HEK293T (cell line): Measurements from ENCODE around the gene NETO2.

Experiments
- CTCF ChIA-PET: fragments of 350-600 bp; formaldehyde crosslinking; extraction: SDS; loops from one replicate; lab custom pipeline; 2021; ENCODE audit warnings: antibody characterized with exemption, inconsistent platforms; lab: Yijun Ruan, JAX
- POLR2A ChIA-PET: fragments of 350-600 bp; formaldehyde crosslinking; extraction: SDS; loops from one replicate; lab custom pipeline; 2020; ENCODE audit warnings: antibody characterized with exemption, inconsistent platforms; lab: Yijun Ruan, JAX
- DNase-seq: peaks from one replicate; pipeline ENCODE4 v3.0.0; 2012; ENCODE audit warnings: mixed read lengths; ENCODE audit errors: extremely low spot score
- ARNT ChIP-seq: fragments of 450-650 bp; IDR thresholded peaks from 2 replicates; pipeline ENCODE4 v1.6.1; 2017; ENCODE audit warnings: mild to moderate bottlenecking
- BHLHE40 ChIP-seq: fragments of 450-650 bp; IDR thresholded peaks from 2 replicates; pipeline ENCODE4 v1.6.1; 2016; ENCODE audit warnings: mild to moderate bottlenecking, moderate library complexity, borderline replicate concordance
- CTBP1 ChIP-seq: fragments of 450-650 bp; IDR thresholded peaks from 2 replicates; pipeline ENCODE4 v1.6.1; 2016; ENCODE audit warnings: borderline replicate concordance
- ELF4 ChIP-seq: fragments of 450-650 bp; IDR thresholded peaks from 2 replicates; pipeline ENCODE4 v1.6.1; 2017; ENCODE audit warnings: antibody characterized with exemption
- FOXA1 ChIP-seq: fragments of 450-650 bp; IDR thresholded peaks from 2 replicates; pipeline ENCODE4 v1.6.1; 2016; ENCODE audit warnings: mild to moderate bottlenecking
- FOXK2 ChIP-seq: fragments of 450-650 bp; IDR thresholded peaks from 2 replicates; pipeline ENCODE4 v1.6.1; 2016; ENCODE audit warnings: mild to moderate bottlenecking
- FOXM1 ChIP-seq: fragments of 450-650 bp; IDR thresholded peaks from 2 replicates; pipeline ENCODE4 v1.6.1; 2017; ENCODE audit warnings: mild to moderate bottlenecking, borderline replicate concordance
- HDGF ChIP-seq: fragments of 450-650 bp; IDR thresholded peaks from 2 replicates; pipeline ENCODE4 v1.6.1; 2017; ENCODE audit warnings: antibody characterized with exemption, borderline replicate concordance
- L3MBTL2 ChIP-seq: fragments of 450-650 bp; conservative IDR thresholded peaks from 2 replicates; pipeline ENCODE4 v1.6.1; 2016; ENCODE audit warnings: mild to moderate bottlenecking
- LEF1 ChIP-seq: fragments of 450-650 bp; IDR thresholded peaks from 2 replicates; pipeline ENCODE4 v1.6.1; 2017; ENCODE audit warnings: mild to moderate bottlenecking, borderline replicate concordance
- NFRKB ChIP-seq: fragments of 450-650 bp; IDR thresholded peaks from 2 replicates; pipeline ENCODE4 v1.6.1; 2016; ENCODE audit warnings: mild to moderate bottlenecking, moderate library complexity
- SP1 ChIP-seq: fragments of 450-650 bp; IDR thresholded peaks from 2 replicates; pipeline ENCODE4 v1.6.1; 2017
- SUZ12 ChIP-seq: fragments of 450-650 bp; IDR thresholded peaks from 2 replicates; pipeline ENCODE4 v1.6.1; 2016; ENCODE audit warnings: mild to moderate bottlenecking
- TARDBP ChIP-seq: fragments of 450-650 bp; IDR thresholded peaks from 2 replicates; pipeline ENCODE4 v1.6.1; 2016
- ZNF384 ChIP-seq: fragments of 450-650 bp; IDR thresholded peaks from 2 replicates; pipeline ENCODE4 v1.6.1; 2016
- TF ChIP-seq, protein P1 (sequence below): fragments of 450-650 bp; IDR thresholded peaks from 2 replicates; pipeline ENCODE4 v1.6.1; 2016

The NETO2 gene

DNA sequence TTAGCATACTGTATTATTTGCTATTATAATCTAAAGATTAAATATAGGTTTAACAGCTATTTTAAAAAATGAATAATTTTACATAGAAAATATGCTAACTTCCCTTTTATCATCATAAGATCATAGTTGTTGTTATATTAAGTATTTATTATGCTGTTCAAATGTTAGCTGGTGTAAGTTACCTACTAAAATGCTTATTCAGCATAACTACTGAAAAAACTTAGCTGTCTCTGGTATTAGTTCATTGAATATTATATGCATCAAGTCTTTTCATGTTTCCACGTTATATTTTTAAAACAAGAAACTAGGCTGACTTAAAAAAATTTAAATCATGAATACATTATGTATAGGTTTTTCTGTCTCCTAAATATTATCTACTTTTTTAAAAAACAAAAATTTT lies 62.6 kb downstream of the NETO2 start:
- ChIA-PET CTCF (no interaction called here), POLR2A (no interaction called here)
- no peak for TF ChIP-seq NFRKB
- TF ChIP-seq, protein P1, sequence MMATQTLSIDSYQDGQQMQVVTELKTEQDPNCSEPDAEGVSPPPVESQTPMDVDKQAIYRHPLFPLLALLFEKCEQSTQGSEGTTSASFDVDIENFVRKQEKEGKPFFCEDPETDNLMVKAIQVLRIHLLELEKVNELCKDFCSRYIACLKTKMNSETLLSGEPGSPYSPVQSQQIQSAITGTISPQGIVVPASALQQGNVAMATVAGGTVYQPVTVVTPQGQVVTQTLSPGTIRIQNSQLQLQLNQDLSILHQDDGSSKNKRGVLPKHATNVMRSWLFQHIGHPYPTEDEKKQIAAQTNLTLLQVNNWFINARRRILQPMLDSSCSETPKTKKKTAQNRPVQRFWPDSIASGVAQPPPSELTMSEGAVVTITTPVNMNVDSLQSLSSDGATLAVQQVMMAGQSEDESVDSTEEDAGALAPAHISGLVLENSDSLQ, result no peak
- TF ChIP-seq ZNF384, result no peak
- TF ChIP-seq CTBP1, result no peak
- TF ChIP-seq FOXM1, result no peak
- TF ChIP-seq FOXA1, result no peak
- TF ChIP-seq TARDBP, result no peak
- no peak for TF ChIP-seq BHLHE40
- TF ChIP-seq ELF4, result no peak
- no peak for TF ChIP-seq ARNT
- TF ChIP-seq LEF1, result no peak
- TF ChIP-seq HDGF, result no peak
- DNase-seq, result no peak

DNA sequence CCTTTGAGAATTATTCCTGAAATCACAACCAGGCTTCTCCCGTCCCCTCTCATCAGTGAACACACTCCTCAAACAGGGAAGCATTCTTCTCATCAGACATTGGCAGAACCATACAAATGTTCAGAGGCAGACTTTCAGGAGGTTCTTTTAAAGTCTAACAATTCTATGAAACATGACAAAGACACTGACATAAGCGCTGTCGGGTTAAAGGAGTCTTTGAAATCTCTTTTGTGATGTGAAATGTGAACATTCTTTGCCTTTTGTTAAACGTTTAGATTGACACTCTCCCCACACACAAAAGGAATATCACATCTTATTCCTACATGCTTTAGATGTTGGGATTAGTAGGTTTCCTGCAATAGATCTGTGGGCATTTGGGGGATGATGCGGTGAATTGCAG lies 63.9 kb downstream of the NETO2 start:
- ChIA-PET CTCF (no interaction called here), POLR2A (no interaction called here)
- no peak for DNase-seq
- TF ChIP-seq L3MBTL2 (no peak), SUZ12 (no peak), FOXK2 (no peak), FOXM1 (no peak), CTBP1 (no peak), LEF1 (no peak), ELF4 (no peak), SP1 (no peak), TARDBP (no peak), FOXA1 (no peak), NFRKB (no peak), HDGF (no peak), BHLHE40 (no peak), ARNT (no peak), ZNF384 (no peak)
- TF ChIP-seq, protein P1, result no peak

DNA sequence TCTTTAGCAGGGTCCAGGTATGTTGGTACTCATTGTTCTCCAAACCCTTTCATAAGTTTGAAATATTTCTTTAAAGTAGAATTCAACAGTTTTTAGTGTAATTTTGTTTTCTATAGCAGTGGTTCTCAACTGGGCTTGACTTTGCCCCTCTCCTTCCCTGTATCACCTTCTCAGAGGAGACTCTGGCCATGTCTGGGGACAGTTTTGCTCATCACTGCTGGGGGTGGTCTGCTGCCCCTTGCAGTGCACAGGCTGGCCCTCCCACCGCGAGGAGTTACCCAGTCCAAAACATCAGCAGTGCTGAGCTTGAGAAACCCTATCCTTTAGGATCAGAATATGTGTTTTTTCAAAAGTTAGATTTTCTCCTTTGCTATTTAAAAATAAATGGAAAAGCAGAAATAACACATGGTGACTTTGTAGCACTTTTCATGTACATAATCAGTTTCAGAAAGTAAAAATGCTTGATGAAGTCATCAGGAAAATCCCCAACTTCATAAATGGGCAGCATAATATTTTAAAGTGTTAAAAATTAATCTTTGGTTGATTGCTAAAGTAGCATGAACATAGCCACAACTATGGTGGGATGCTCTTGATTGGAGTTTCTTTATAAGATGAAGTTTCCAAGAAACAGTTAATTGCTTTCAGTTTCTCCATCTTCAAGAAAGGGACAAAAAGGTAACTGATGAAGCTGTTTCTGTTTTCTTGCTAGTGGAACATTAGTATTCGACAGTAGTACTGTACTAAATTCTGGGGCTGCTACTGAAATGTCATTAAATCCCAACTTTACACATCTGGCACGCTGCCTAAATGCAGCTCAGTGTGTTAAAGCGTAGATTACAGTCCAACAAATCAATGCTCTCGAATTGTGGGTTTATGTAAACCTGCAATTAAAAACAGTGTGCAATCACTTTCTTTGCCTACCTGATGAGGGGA lies 70.3 kb downstream of the NETO2 start:
- ChIA-PET CTCF (no interaction called here), POLR2A (no interaction called here)

DNA sequence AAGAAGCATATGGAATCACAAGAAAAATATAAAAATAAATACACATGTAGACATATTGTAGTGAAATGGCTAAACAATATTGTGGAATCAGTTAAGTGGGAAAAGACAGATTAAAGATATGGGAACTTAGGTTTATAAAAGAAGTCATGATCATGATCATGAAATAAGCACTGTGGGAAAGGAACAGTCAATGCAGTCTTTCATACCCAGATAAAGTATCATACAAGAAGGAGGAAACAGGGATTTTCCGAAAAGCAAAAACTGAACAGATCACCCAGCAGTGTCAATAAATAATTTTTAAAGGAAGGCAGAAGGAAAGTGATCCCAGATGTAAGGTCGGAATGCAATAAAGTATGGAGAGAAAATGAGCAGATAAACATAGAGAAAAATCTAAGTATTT lies 71.6 kb downstream of the NETO2 start:
- ChIA-PET CTCF (no interaction called here), POLR2A (no interaction called here)
- TF ChIP-seq, protein P1, result no peak
- TF ChIP-seq NFRKB, result no peak
- DNase-seq, result no peak

More for the DNA sequence above, 70.3 kb downstream of the NETO2 start:
- no peak for DNase-seq
- TF ChIP-seq FOXA1, result no peak
- no peak for TF ChIP-seq CTBP1
- TF ChIP-seq SP1, result no peak
- no peak for TF ChIP-seq NFRKB
- TF ChIP-seq TARDBP, result no peak
- TF ChIP-seq SUZ12, result no peak
- no peak for TF ChIP-seq ARNT
- no peak for TF ChIP-seq FOXK2
- TF ChIP-seq, protein P1, result no peak
- no peak for TF ChIP-seq ZNF384
- no peak for TF ChIP-seq ELF4
- no peak for TF ChIP-seq FOXM1
- no peak for TF ChIP-seq HDGF
- TF ChIP-seq L3MBTL2, result no peak
- no peak for TF ChIP-seq LEF1

DNA sequence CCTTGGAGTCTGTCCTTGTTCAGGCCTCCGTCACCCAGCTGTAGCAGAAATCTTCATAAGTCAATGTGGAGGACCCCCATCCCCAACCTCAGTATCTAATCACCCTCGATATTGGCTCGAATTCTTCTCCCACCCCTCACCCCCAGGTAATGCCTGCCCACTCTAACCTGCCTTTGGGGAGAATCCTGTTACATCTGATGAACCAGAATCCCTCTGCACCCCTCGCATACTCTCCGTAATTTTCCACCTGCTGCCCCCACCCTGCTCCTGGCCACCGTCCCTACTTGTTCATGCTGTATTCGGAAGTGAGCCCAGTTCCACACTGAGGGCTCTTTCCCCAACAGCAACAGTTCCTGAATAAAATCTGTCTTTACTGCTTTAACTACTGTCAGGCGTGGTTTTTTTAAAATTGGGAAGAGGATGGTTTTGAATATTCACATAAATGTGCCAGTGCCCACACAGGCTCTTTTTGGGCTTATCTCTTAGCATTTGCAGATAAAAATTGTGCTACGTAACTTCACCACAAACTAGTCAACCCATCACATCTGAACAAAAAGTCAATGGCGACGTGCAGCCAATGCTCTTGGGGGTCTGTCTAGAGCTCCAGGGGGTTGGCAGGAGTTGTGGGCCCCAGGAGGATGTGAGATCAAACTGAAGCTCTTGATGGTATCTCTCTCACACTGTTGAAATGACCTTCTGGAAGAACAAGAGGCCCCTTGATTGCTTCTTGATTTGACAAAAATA lies 73.7 kb downstream of the NETO2 start:
- DNase-seq, result no peak
- POLR2A ChIA-PET, result no interaction called here
- TF ChIP-seq TARDBP (no peak), NFRKB (no peak), ARNT (no peak), LEF1 (no peak)
- CTCF ChIA-PET, result no interaction called here
